WTC11 (cell line): Measurements from ENCODE around the gene GLOD4. TPM values are rescaled to one million over a fixed set of nuclear protein-coding genes. Genes with fewer than 3 reads are reported as not detected.

Source experiments
- ATAC-seq: fragments of 200-7000 bp; cut with Tn5 transposase; 2 replicates; pipeline ENCODE4 v1.10.0; 2021; ENCODE audit warnings: mild to moderate bottlenecking, moderate library complexity
- CTCF ChIA-PET: fragments of 300-600 bp; sonication (Branson Sonifier 250); formaldehyde crosslinking; loops from one replicate; lab custom pipeline; 2021; ENCODE audit warnings: antibody characterized with exemption; lab: Charles Lee
- POLR2A ChIA-PET: fragments of 350-600 bp; sonication (Branson Sonifier 250); formaldehyde crosslinking; loops from one replicate; lab custom pipeline; 2021; ENCODE audit warnings: antibody characterized with exemption; lab: Charles Lee
- DNase-seq: peaks from one replicate; pipeline ENCODE4 v3.0.0; 2021; ENCODE audit warnings: low spot score
- H3K27ac Mint-ChIP-seq: 2 replicates; pipeline ENCODE4 v1.8.0; 2021; ENCODE audit warnings: mixed read lengths
- H3K27me3 Mint-ChIP-seq: 2 replicates; pipeline ENCODE4 v1.8.0; 2021; ENCODE audit warnings: low read depth, mild to moderate bottlenecking, moderate library complexity, mixed read lengths
- H3K36me3 Mint-ChIP-seq: 2 replicates; pipeline ENCODE4 v1.8.0; 2021; ENCODE audit warnings: mixed read lengths
- H3K4me1 Mint-ChIP-seq: 2 replicates; pipeline ENCODE4 v1.8.0; 2022; ENCODE audit warnings: mixed read lengths
- H3K4me3 Mint-ChIP-seq: 2 replicates; pipeline ENCODE4 v1.8.0; 2021; ENCODE audit warnings: mild to moderate bottlenecking, moderate library complexity, mixed read lengths
- H3K9me3 Mint-ChIP-seq: 2 replicates; pipeline ENCODE4 v1.8.0; 2021; ENCODE audit warnings: mixed read lengths
- CBFB ChIP-seq: sonication (generic); formaldehyde crosslinking; IDR thresholded peaks from 2 replicates; pipeline ENCODE4 v1.8.1; 2022; ENCODE audit warnings: mild to moderate bottlenecking, low read depth, missing genetic modification reagents
- CREB1 ChIP-seq: sonication (generic); formaldehyde crosslinking; IDR thresholded peaks from 2 replicates; pipeline ENCODE4 v1.8.0; 2023; ENCODE audit warnings: mild to moderate bottlenecking, missing genetic modification reagents
- E2F4 ChIP-seq: sonication (generic); formaldehyde crosslinking; IDR thresholded peaks from 2 replicates; pipeline ENCODE4 v1.8.1; 2022; ENCODE audit warnings: low read depth, mild to moderate bottlenecking, moderate library complexity, missing genetic modification reagents, borderline replicate concordance
- EMX1 ChIP-seq: fragments of 250-450 bp; sonication (Bioruptor Pico); IDR thresholded peaks from 2 replicates; pipeline ENCODE4 v1.8.0; 2021; ENCODE audit warnings: mild to moderate bottlenecking
- ERG ChIP-seq: fragments of 250-450 bp; sonication (Bioruptor Pico); IDR thresholded peaks from 2 replicates; pipeline ENCODE4 v1.8.0; 2021; ENCODE audit warnings: mild to moderate bottlenecking
- FOXJ3 ChIP-seq: sonication (generic); formaldehyde crosslinking; IDR thresholded peaks from 2 replicates; pipeline ENCODE4 v1.9.0; 2021; ENCODE audit warnings: missing genetic modification reagents, mild to moderate bottlenecking, borderline replicate concordance
- FOXP1 ChIP-seq: sonication (generic); formaldehyde crosslinking; IDR thresholded peaks from 2 replicates; pipeline ENCODE4 v1.8.0; 2022; ENCODE audit warnings: missing genetic modification reagents, mild to moderate bottlenecking, moderate library complexity, borderline replicate concordance
- MAX ChIP-seq: sonication (generic); formaldehyde crosslinking; IDR thresholded peaks from 2 replicates; pipeline ENCODE4 v1.8.0; 2022; ENCODE audit warnings: mild to moderate bottlenecking, missing genetic modification reagents
- NFATC4 ChIP-seq: fragments of 250-450 bp; sonication (Bioruptor Pico); IDR thresholded peaks from 2 replicates; pipeline ENCODE4 v1.9.0; 2021; ENCODE audit warnings: mild to moderate bottlenecking
- NR2C2 ChIP-seq: sonication (generic); formaldehyde crosslinking; IDR thresholded peaks from 2 replicates; pipeline ENCODE4 v1.8.0; 2022; ENCODE audit warnings: mild to moderate bottlenecking, missing genetic modification reagents
- RORB ChIP-seq: fragments of 250-450 bp; sonication (Bioruptor Pico); IDR thresholded peaks from 2 replicates; pipeline ENCODE4 v1.9.0; 2021; ENCODE audit warnings: mild to moderate bottlenecking
- TEAD1 ChIP-seq: sonication (generic); formaldehyde crosslinking; IDR thresholded peaks from 2 replicates; pipeline ENCODE4 v1.8.0; 2022; ENCODE audit warnings: mild to moderate bottlenecking, missing genetic modification reagents
- USF1 ChIP-seq: sonication (generic); formaldehyde crosslinking; IDR thresholded peaks from 2 replicates; pipeline ENCODE4 v1.8.0; 2022; ENCODE audit warnings: mild to moderate bottlenecking, missing genetic modification reagents
- ZBTB21 ChIP-seq: sonication (generic); formaldehyde crosslinking; IDR thresholded peaks from 2 replicates; pipeline ENCODE4 v1.8.1; 2023; ENCODE audit warnings: mild to moderate bottlenecking, missing genetic modification reagents, borderline replicate concordance
- ZNF232 ChIP-seq: sonication (generic); formaldehyde crosslinking; IDR thresholded peaks from 2 replicates; pipeline ENCODE4 v1.8.0; 2022; ENCODE audit warnings: mild to moderate bottlenecking, missing genetic modification reagents
- ZNF416 ChIP-seq: fragments of 250-450 bp; sonication (Bioruptor Pico); IDR thresholded peaks from 2 replicates; pipeline ENCODE4 v1.9.0; 2021; ENCODE audit warnings: mild to moderate bottlenecking, inconsistent platforms
- total RNA-seq: library from RNA; stranded (reverse); gene quantifications from 3 replicates; pipeline ENCODE4 v1.2.3, GENCODE V29; 2021
- TF ChIP-seq, protein P1 (sequence below): sonication (generic); formaldehyde crosslinking; IDR thresholded peaks from 2 replicates; pipeline ENCODE4 v1.8.1; 2023; ENCODE audit warnings: mild to moderate bottlenecking, moderate library complexity, missing genetic modification reagents
- TF ChIP-seq, protein P2 (sequence below): fragments of 250-450 bp; sonication (Bioruptor Pico); IDR thresholded peaks from 2 replicates; pipeline ENCODE4 v1.9.0; 2021; ENCODE audit warnings: mild to moderate bottlenecking, borderline replicate concordance
- TF ChIP-seq, protein P3 (sequence below): sonication (generic); formaldehyde crosslinking; conservative IDR thresholded peaks from 2 replicates; pipeline ENCODE4 v1.8.1; 2022; ENCODE audit warnings: mild to moderate bottlenecking, missing genetic modification reagents
- TF ChIP-seq, protein P4 (sequence below): sonication (generic); formaldehyde crosslinking; IDR thresholded peaks from 2 replicates; pipeline ENCODE4 v1.8.1; 2022; ENCODE audit warnings: mild to moderate bottlenecking, missing genetic modification reagents, moderate library complexity, borderline replicate concordance
- TF ChIP-seq, protein P5 (sequence below): sonication (generic); formaldehyde crosslinking; IDR thresholded peaks from 2 replicates; pipeline ENCODE4 v1.8.0; 2022; ENCODE audit warnings: missing genetic modification reagents

The GLOD4 gene
- total RNA-seq, 1 experiment from 2014 or later, result 69.0 TPM

DNA sequence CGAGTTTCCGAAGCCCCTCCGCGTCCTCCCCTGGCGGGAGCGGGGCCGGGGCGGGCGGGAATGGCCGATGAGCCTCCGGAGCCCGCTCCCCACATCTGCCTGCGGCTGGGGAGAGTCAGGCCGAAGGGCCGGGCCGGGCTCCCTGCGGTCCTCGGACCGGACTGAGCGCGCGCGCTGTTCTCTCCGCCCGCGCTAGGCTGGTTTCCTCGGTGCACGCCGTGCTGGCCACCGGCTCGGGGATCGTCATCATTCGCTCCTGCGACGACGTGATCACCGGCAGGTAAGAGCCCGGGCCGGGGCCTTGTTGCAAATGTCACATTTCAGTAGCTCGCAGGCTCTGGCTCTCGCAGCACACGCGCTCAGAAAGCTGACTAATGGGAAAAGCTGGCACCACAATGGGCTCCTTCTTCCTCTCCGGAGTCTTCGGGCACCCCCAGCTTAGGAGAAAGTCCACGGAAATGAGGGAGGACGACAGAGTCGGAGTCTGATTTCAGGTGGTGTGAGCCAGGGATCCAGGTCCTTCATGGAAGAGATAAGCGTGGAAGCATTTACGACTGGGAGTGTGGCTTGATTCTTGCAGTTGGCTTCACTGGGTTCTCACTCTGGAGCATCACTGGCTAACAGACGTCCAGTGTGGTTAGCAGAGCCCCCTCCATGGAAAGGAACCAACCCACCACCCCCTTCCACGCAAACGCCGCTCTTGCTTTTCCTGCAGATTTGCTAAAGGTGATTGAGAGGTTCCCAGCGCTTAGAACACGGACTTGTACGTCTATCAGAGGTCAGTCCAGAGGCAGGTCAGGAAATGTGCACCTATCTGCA, 49.0 kb downstream of the GLOD4 start:
- ChIA-PET POLR2A (interaction anchor here (0.7 kb wide), 1 partner anchor 164 kb away, joined by 5 read pairs; no protein-coding TSS in a partner anchor), CTCF (interaction anchor here (0.8 to 1.8 kb wide), 4 partner anchors 9 to 323 kb away, joined by 4 read pairs; partner anchors contain the start of gene TIMM22)
- Mint-ChIP-seq H3K4me1 (peaks cover 18% of the 10 kb centered on the region), H3K4me3 (peak overlapping the region; percentile 86), H3K27ac (0 out of 2 replicates have a peak overlapping the region, but pooled peaks have one; percentile 44), H3K36me3 (peaks cover 30% of the 10 kb centered on the region), H3K9me3 (no peaks in the 10 kb centered on the region), H3K27me3 (peaks cover 8% of the 10 kb centered on the region)
- ATAC-seq (peak; percentile 30), DNase-seq (peak; percentile 59)
- TF ChIP-seq, protein P1, sequence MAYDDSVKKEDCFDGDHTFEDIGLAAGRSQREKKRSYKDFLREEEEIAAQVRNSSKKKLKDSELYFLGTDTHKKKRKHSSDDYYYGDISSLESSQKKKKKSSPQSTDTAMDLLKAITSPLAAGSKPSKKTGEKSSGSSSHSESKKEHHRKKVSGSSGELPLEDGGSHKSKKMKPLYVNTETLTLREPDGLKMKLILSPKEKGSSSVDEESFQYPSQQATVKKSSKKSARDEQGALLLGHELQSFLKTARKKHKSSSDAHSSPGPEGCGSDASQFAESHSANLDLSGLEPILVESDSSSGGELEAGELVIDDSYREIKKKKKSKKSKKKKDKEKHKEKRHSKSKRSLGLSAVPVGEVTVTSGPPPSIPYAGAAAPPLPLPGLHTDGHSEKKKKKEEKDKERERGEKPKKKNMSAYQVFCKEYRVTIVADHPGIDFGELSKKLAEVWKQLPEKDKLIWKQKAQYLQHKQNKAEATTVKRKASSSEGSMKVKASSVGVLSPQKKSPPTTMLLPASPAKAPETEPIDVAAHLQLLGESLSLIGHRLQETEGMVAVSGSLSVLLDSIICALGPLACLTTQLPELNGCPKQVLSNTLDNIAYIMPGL (CRISPR knock-in tag), result peak; percentile 44; the same call in 1 of the 2 replicates
- TF ChIP-seq ZNF232 (CRISPR knock-in tag) (no peak), CBFB (CRISPR knock-in tag) (no peak), CREB1 (CRISPR knock-in tag) (no peak), MAX (CRISPR knock-in tag) (peak; percentile 39; the same call in 1 of the 2 replicates), EMX1 (CRISPR knock-in tag) (no peak), ERG (no peak), TEAD1 (CRISPR knock-in tag) (no peak), USF1 (CRISPR knock-in tag) (no peak), ZBTB21 (no peak), FOXJ3 (no peak), ZNF416 (CRISPR knock-in tag) (no peak), NFATC4 (CRISPR knock-in tag) (no peak), E2F4 (no peak), RORB (CRISPR knock-in tag) (no peak), FOXP1 (CRISPR knock-in tag) (no peak), NR2C2 (CRISPR knock-in tag) (no peak)
- TF ChIP-seq, protein P2, sequence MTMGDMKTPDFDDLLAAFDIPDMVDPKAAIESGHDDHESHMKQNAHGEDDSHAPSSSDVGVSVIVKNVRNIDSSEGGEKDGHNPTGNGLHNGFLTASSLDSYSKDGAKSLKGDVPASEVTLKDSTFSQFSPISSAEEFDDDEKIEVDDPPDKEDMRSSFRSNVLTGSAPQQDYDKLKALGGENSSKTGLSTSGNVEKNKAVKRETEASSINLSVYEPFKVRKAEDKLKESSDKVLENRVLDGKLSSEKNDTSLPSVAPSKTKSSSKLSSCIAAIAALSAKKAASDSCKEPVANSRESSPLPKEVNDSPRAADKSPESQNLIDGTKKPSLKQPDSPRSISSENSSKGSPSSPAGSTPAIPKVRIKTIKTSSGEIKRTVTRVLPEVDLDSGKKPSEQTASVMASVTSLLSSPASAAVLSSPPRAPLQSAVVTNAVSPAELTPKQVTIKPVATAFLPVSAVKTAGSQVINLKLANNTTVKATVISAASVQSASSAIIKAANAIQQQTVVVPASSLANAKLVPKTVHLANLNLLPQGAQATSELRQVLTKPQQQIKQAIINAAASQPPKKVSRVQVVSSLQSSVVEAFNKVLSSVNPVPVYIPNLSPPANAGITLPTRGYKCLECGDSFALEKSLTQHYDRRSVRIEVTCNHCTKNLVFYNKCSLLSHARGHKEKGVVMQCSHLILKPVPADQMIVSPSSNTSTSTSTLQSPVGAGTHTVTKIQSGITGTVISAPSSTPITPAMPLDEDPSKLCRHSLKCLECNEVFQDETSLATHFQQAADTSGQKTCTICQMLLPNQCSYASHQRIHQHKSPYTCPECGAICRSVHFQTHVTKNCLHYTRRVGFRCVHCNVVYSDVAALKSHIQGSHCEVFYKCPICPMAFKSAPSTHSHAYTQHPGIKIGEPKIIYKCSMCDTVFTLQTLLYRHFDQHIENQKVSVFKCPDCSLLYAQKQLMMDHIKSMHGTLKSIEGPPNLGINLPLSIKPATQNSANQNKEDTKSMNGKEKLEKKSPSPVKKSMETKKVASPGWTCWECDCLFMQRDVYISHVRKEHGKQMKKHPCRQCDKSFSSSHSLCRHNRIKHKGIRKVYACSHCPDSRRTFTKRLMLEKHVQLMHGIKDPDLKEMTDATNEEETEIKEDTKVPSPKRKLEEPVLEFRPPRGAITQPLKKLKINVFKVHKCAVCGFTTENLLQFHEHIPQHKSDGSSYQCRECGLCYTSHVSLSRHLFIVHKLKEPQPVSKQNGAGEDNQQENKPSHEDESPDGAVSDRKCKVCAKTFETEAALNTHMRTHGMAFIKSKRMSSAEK (CRISPR knock-in tag), result no peak
- TF ChIP-seq, protein P3, sequence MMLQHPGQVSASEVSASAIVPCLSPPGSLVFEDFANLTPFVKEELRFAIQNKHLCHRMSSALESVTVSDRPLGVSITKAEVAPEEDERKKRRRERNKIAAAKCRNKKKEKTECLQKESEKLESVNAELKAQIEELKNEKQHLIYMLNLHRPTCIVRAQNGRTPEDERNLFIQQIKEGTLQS (CRISPR knock-in tag), result no peak
- TF ChIP-seq, protein P4, sequence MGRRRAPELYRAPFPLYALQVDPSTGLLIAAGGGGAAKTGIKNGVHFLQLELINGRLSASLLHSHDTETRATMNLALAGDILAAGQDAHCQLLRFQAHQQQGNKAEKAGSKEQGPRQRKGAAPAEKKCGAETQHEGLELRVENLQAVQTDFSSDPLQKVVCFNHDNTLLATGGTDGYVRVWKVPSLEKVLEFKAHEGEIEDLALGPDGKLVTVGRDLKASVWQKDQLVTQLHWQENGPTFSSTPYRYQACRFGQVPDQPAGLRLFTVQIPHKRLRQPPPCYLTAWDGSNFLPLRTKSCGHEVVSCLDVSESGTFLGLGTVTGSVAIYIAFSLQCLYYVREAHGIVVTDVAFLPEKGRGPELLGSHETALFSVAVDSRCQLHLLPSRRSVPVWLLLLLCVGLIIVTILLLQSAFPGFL, result no peak
- TF ChIP-seq, protein P5, sequence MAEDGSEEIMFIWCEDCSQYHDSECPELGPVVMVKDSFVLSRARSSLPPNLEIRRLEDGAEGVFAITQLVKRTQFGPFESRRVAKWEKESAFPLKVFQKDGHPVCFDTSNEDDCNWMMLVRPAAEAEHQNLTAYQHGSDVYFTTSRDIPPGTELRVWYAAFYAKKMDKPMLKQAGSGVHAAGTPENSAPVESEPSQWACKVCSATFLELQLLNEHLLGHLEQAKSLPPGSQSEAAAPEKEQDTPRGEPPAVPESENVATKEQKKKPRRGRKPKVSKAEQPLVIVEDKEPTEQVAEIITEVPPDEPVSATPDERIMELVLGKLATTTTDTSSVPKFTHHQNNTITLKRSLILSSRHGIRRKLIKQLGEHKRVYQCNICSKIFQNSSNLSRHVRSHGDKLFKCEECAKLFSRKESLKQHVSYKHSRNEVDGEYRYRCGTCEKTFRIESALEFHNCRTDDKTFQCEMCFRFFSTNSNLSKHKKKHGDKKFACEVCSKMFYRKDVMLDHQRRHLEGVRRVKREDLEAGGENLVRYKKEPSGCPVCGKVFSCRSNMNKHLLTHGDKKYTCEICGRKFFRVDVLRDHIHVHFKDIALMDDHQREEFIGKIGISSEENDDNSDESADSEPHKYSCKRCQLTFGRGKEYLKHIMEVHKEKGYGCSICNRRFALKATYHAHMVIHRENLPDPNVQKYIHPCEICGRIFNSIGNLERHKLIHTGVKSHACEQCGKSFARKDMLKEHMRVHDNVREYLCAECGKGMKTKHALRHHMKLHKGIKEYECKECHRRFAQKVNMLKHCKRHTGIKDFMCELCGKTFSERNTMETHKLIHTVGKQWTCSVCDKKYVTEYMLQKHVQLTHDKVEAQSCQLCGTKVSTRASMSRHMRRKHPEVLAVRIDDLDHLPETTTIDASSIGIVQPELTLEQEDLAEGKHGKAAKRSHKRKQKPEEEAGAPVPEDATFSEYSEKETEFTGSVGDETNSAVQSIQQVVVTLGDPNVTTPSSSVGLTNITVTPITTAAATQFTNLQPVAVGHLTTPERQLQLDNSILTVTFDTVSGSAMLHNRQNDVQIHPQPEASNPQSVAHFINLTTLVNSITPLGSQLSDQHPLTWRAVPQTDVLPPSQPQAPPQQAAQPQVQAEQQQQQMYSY (CRISPR knock-in tag), result peak; percentile 38
